Activated CD4-positive, alpha-beta T cell treated with anti-CD3 and anti-CD28 coated beads for 36 hours (primary cell): ENCODE measurements around the gene ADGRV1. TPM values are rescaled to one million over a fixed set of nuclear protein-coding genes. Genes with fewer than 3 reads are reported as not detected.

Experiments used
- ATAC-seq: fragments of 200-7000 bp; cut with Tn5 transposase; one replicate; pipeline ENCODE4 v1.10.0; 2021; ENCODE audit warnings: mild to moderate bottlenecking, moderate library complexity
- CTCF ChIA-PET: fragments of 350-600 bp; sonication (Branson Sonifier 250); formaldehyde crosslinking; loops from one replicate; lab custom pipeline; 2021; ENCODE audit warnings: antibody characterized with exemption; lab: Charles Lee
- POLR2A ChIA-PET: fragments of 350-600 bp; sonication (Branson Sonifier 250); formaldehyde crosslinking; loops from one replicate; lab custom pipeline; 2021; ENCODE audit warnings: antibody characterized with exemption, inconsistent platforms; lab: Charles Lee
- DNase-seq: peaks from one replicate; pipeline ENCODE4 v3.0.0-alpha.2; 2020
- H3K27ac Mint-ChIP-seq: one replicate; pipeline ENCODE4 v1.8.0; 2021; ENCODE audit warnings: mixed read lengths
- H3K27me3 Mint-ChIP-seq: one replicate; pipeline ENCODE4 v1.8.0; 2021; ENCODE audit warnings: mixed read lengths
- H3K36me3 Mint-ChIP-seq: one replicate; pipeline ENCODE4 v1.8.0; 2021; ENCODE audit warnings: low read depth, mixed read lengths
- H3K4me1 Mint-ChIP-seq: one replicate; pipeline ENCODE4 v1.8.0; 2021; ENCODE audit warnings: mixed read lengths
- H3K4me3 Mint-ChIP-seq: one replicate; pipeline ENCODE4 v1.8.0; 2021; ENCODE audit warnings: mild to moderate bottlenecking, moderate library complexity, mixed read lengths
- H3K9me3 Mint-ChIP-seq: one replicate; pipeline ENCODE4 v1.8.0; 2021; ENCODE audit warnings: low read depth, mixed read lengths
- intact Hi-C, 2 experiments: fragments of 100-400 bp; cut with DNase I in 1 of 2; cut with micrococcal nuclease in 1 of 2; formaldehyde crosslinking; loops; one replicate each; pipeline versions ENCODE4 v1.14.2 to v1.15.1; 2022 to 2024; cut with DNase I, micrococcal nuclease
- total RNA-seq, 2 experiments: library from RNA; stranded (reverse); gene quantifications; one replicate each; pipeline ENCODE4 v1.2.3, GENCODE V29; 2021

ADGRV1 gene
- total RNA-seq, 2 experiments from 2014 or later, result 0.02 to 0.12 TPM

DNA sequence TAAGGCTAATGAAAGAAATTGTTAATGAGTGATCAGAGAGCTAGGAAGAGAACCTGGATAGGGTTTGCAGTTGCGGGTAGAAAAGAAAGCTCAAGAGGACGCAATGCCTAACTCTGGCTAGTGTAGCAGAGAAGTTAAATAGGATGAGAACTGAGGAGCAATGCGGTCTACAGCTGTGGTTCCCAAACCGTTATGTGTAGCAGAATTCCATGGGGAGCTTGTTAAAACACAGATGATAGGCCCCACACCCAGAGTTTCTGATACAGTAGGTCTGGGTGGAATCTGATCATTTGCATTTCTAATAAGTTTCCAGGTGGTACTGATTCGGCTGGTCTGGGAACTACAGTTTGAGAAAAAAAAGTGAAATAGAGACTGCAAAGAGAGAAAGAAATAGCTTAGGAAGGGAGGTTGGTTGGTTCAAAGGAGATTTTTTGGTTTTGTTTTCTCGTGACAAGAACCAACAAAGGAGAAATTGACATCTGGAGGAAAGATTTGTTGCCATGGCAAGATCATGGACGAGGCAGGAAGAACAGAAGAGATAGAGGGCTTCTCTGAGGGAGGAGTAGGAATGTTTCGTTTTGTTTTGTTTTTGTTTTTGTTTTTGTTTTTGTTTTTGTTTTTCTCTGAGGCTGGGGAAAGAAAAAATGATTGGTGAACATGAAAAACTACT, 548.4 kb downstream of the ADGRV1 start:
- intact Hi-C loops, result loop anchor here in 1 of 2 experiments (10.0 kb wide), 2 partner anchors 172 to 242 kb away; no protein-coding TSS in a partner anchor
- H3K36me3 Mint-ChIP-seq, result no peaks in the 10 kb centered on the region
- no peak for ATAC-seq

GRCh38 chr5:91109634-91110033, 551.0 kb downstream of the ADGRV1 start:
- DNase-seq (no peak), ATAC-seq (no peak)
- peaks cover 8% of the 10 kb centered on the region for H3K9me3 Mint-ChIP-seq
- H3K27me3 Mint-ChIP-seq, result peaks cover 10% of the 10 kb centered on the region
- peaks cover 1% of the 10 kb centered on the region for H3K4me1 Mint-ChIP-seq
- H3K27ac Mint-ChIP-seq, result no peak overlapping the region
- no peak overlapping the region for H3K4me3 Mint-ChIP-seq
- intact Hi-C loops, result loop anchor here in 1 of 2 experiments (10.0 kb wide), 2 partner anchors 175 to 245 kb away; no protein-coding TSS in a partner anchor
- CTCF ChIA-PET, result interaction anchor here (0.9 kb wide), 1 partner anchor 15 kb away, joined by 3 read pairs; no protein-coding TSS in a partner anchor
- H3K36me3 Mint-ChIP-seq, result no peaks in the 10 kb centered on the region
- POLR2A ChIA-PET, result no interaction called here

More for the DNA sequence above, 548.4 kb downstream of the ADGRV1 start:
- Mint-ChIP-seq H3K4me3 (no peak overlapping the region), H3K9me3 (peaks cover 8% of the 10 kb centered on the region), H3K27me3 (peaks cover 8% of the 10 kb centered on the region), H3K4me1 (no peaks in the 10 kb centered on the region), H3K27ac (no peak overlapping the region)
- DNase-seq, result no peak
- CTCF ChIA-PET, result interaction anchor here (0.8 to 2.1 kb wide), 3 partner anchors 175 to 278 kb away, joined by 4 to 12 read pairs (median 6); no protein-coding TSS in a partner anchor
- POLR2A ChIA-PET, result no interaction called here

GRCh38 chr5:91110686-91111085, 552.1 kb downstream of the ADGRV1 start:
- H3K4me1 Mint-ChIP-seq, result peaks cover 2% of the 10 kb centered on the region
- no peak for ATAC-seq
- ChIA-PET POLR2A (no interaction called here), CTCF (no interaction called here)
- peaks cover 11% of the 10 kb centered on the region for H3K27me3 Mint-ChIP-seq
- no peak overlapping the region for H3K27ac Mint-ChIP-seq
- intact Hi-C loops, result no loop called here
- DNase-seq, result no peak
- H3K9me3 Mint-ChIP-seq, result no peaks in the 10 kb centered on the region
- H3K36me3 Mint-ChIP-seq, result no peaks in the 10 kb centered on the region
- no peak overlapping the region for H3K4me3 Mint-ChIP-seq

DNA sequence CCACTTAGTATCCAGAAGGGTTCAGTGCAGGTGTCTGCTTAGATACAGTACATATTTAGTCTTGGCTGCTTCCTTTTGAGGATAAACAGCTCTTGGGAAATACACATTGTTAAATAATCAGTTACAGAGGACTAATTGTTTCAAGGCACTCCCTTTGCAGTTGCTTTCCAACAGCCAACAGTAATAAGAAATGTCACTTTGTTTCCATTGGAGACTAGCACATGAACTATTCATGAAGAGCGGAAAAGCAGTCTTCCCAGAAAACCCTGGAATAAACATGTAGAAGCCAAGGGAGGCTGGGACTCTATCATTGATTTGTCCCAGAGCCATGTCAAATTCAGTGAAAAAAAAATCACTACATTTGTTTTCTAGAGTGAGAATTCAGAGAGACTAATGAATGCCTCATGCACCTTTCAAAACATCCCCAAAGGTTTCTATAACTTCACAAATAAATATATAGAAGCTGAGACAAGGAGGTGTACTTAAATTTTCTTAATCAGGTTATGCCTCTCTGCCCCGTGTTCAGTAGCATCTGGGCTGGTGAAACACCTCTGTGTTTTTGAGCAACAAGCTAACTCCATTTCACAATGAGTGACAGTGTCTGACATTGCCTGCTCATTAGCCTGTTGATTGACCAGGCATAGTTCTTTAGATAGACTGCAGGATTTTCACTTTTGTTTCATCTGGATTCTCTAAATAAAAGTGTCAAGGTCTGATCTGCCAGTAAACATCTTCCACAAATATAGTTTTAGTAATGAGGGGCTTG, 553.1 kb downstream of the ADGRV1 start:
- no peak for ATAC-seq
- peaks cover 9% of the 10 kb centered on the region for H3K27me3 Mint-ChIP-seq
- H3K4me3 Mint-ChIP-seq, result no peak overlapping the region
- intact Hi-C loops, result no loop called here
- DNase-seq, result no peak
- no peaks in the 10 kb centered on the region for H3K9me3 Mint-ChIP-seq
- H3K36me3 Mint-ChIP-seq, result no peaks in the 10 kb centered on the region
- H3K4me1 Mint-ChIP-seq, result peaks cover 2% of the 10 kb centered on the region
- ChIA-PET POLR2A (no interaction called here), CTCF (no interaction called here)
- H3K27ac Mint-ChIP-seq, result no peak overlapping the region

DNA sequence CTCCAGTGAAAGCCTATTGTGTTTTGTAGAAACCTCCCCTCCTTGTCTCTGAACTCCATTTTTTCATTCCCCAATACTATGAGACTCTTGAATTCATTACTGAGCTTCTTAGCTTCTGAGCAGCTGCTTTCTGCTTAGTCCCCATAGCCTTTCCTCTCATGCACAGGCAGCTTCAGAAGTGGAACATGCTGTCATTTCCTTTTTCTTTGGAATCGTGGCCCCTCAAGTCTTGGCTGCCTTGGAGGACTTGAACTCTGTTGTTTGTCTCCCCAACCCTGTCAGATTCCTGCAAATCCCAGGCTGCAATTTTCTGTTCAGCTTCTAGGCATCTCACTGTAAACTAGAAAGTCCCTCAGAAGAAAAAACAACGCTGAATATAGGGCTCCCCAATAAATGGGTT, 556.1 kb downstream of the ADGRV1 start:
- Mint-ChIP-seq H3K27me3 (peaks cover 7% of the 10 kb centered on the region), H3K9me3 (no peaks in the 10 kb centered on the region), H3K36me3 (no peaks in the 10 kb centered on the region), H3K27ac (no peak overlapping the region), H3K4me1 (peaks cover 2% of the 10 kb centered on the region), H3K4me3 (no peak overlapping the region)
- DNase-seq (no peak), ATAC-seq (no peak)
- POLR2A ChIA-PET, result no interaction called here
- intact Hi-C loops, result no loop called here
- CTCF ChIA-PET, result interaction anchor here (0.6 to 2.3 kb wide), 3 partner anchors 46 to 183 kb away, joined by 3 to 6 read pairs (median 4); no protein-coding TSS in a partner anchor

GRCh38 chr5:91118354-91118753, 559.8 kb downstream of the ADGRV1 start:
- intact Hi-C loops, result no loop called here
- Mint-ChIP-seq H3K9me3 (no peaks in the 10 kb centered on the region), H3K27me3 (peaks cover 3% of the 10 kb centered on the region), H3K36me3 (no peaks in the 10 kb centered on the region), H3K4me3 (no peak overlapping the region), H3K27ac (no peak overlapping the region), H3K4me1 (peaks cover 2% of the 10 kb centered on the region)
- ATAC-seq (no peak), DNase-seq (no peak)
- ChIA-PET CTCF (no interaction called here), POLR2A (no interaction called here)

GRCh38 chr5:91118796-91119195, 560.2 kb downstream of the ADGRV1 start:
- Mint-ChIP-seq H3K9me3 (no peaks in the 10 kb centered on the region), H3K4me3 (no peak overlapping the region), H3K27ac (no peak overlapping the region), H3K4me1 (peaks cover 2% of the 10 kb centered on the region), H3K27me3 (peaks cover 3% of the 10 kb centered on the region), H3K36me3 (no peaks in the 10 kb centered on the region)
- ChIA-PET CTCF (interaction anchor here (0.9 kb wide), 1 partner anchor 15 kb away, joined by 3 read pairs; no protein-coding TSS in a partner anchor), POLR2A (no interaction called here)
- intact Hi-C loops, result no loop called here
- DNase-seq, result no peak
- ATAC-seq, result no peak

DNA sequence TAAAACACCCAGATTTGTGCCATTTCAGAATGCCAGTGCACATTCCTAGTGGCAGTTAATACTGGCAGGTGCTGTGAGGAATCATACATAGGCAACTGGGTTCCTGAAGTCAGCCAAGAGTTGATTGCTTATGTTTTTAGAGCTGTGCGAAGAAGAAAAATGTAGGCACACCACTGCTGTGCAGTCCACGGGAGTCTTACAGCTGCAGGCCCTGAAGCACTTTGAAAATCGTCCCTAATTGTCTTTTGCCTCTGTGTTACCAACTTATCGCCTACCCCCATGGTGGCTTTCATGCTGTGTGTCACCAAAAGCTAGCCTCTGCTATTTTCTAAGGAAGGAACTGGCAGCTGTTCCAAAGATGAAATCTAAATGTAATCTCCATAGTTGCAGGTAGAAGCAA, 560.6 kb downstream of the ADGRV1 start:
- DNase-seq, result no peak
- POLR2A ChIA-PET, result no interaction called here

GRCh38 chr5:91119981-91120850, 561.6 kb downstream of the ADGRV1 start:
- no peak for ATAC-seq
- ChIA-PET POLR2A (interaction anchor here (0.6 kb wide), 1 partner anchor 25 kb away, joined by 5 read pairs; no protein-coding TSS in a partner anchor), CTCF (interaction anchor here (0.8 kb wide), 1 partner anchor 22 kb away, joined by 3 read pairs; no protein-coding TSS in a partner anchor)
- no peak overlapping the region for H3K4me3 Mint-ChIP-seq
- intact Hi-C loops, result no loop called here
- no peak for DNase-seq
- H3K9me3 Mint-ChIP-seq, result no peaks in the 10 kb centered on the region
- H3K4me1 Mint-ChIP-seq, result no peaks in the 10 kb centered on the region
- H3K27ac Mint-ChIP-seq, result no peak overlapping the region
- H3K27me3 Mint-ChIP-seq, result no peaks in the 10 kb centered on the region
- no peaks in the 10 kb centered on the region for H3K36me3 Mint-ChIP-seq

More for the DNA sequence above, 560.6 kb downstream of the ADGRV1 start:
- CTCF ChIA-PET, result interaction anchor here (0.6 to 0.9 kb wide), 2 partner anchors 15 to 240 kb away, joined by 3 read pairs; no protein-coding TSS in a partner anchor
- Mint-ChIP-seq H3K4me3 (no peak overlapping the region), H3K27me3 (peaks cover 3% of the 10 kb centered on the region), H3K27ac (no peak overlapping the region), H3K4me1 (peaks cover 2% of the 10 kb centered on the region), H3K36me3 (no peaks in the 10 kb centered on the region), H3K9me3 (no peaks in the 10 kb centered on the region)
- intact Hi-C loops, result no loop called here
- no peak for ATAC-seq

DNA sequence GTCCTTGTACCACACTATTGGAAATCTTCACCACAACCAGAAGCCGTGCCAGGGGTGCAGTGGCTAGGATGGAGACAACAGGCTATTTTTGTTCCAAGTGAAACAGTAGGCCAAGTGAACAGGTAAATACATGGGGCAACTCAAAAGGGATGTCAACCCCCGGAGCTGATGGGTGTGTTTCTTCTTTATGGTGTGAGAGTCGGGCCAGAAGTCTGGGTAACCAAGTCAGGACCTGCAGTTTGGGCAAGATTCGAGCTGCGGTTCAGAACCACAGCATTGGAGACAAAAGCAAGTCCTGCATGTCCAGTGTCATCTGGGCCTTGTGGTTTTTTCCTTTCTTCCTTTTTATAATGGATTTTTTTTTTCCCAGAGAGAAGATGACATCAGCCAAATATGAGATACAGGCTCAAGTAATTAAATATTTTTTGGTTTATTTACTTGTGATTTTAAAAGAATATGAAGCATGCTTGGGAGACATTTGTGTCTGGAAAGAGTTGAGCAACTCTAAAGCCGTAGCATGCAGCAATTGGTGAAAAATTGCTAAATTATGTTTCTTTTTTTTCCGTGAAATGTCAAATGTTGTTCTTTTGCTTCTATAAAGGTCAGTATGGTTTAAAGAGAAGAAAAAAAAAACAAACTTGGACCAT, 562.9 kb downstream of the ADGRV1 start:
- no peaks in the 10 kb centered on the region for H3K9me3 Mint-ChIP-seq
- DNase-seq (no peak), ATAC-seq (no peak)
- ChIA-PET POLR2A (no interaction called here), CTCF (interaction anchor here (0.8 to 1.6 kb wide), 2 partner anchors 23 to 98 kb away, joined by 3 read pairs; no protein-coding TSS in a partner anchor)
- no peaks in the 10 kb centered on the region for H3K36me3 Mint-ChIP-seq
- H3K4me1 Mint-ChIP-seq, result no peaks in the 10 kb centered on the region
- no peak overlapping the region for H3K27ac Mint-ChIP-seq
- intact Hi-C loops, result no loop called here
- no peak overlapping the region for H3K4me3 Mint-ChIP-seq
- H3K27me3 Mint-ChIP-seq, result no peaks in the 10 kb centered on the region
